OCI-M1 (cell line): ENCODE measurements around the gene LKAAEAR1.
"Not testable (repeated sequence)": the region's sequence is repeated elsewhere in the genome, so short reads cannot be mapped to it uniquely, and the experiment has no call there.

Experiments
- DNase-seq: peaks from one replicate; lab custom pipeline; 2025; lab: John Stamatoyannopoulos, UW

LKAAEAR1 gene, protein sequence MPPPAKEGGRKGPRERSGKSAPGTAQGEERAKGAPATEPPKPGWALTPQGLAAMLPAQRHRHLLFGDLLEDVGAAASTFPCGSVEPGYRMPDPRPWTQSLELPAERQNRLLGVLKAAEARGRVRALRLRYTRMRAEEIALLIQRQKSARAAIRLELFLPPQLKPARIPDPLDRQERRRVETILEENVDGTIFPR

DNA sequence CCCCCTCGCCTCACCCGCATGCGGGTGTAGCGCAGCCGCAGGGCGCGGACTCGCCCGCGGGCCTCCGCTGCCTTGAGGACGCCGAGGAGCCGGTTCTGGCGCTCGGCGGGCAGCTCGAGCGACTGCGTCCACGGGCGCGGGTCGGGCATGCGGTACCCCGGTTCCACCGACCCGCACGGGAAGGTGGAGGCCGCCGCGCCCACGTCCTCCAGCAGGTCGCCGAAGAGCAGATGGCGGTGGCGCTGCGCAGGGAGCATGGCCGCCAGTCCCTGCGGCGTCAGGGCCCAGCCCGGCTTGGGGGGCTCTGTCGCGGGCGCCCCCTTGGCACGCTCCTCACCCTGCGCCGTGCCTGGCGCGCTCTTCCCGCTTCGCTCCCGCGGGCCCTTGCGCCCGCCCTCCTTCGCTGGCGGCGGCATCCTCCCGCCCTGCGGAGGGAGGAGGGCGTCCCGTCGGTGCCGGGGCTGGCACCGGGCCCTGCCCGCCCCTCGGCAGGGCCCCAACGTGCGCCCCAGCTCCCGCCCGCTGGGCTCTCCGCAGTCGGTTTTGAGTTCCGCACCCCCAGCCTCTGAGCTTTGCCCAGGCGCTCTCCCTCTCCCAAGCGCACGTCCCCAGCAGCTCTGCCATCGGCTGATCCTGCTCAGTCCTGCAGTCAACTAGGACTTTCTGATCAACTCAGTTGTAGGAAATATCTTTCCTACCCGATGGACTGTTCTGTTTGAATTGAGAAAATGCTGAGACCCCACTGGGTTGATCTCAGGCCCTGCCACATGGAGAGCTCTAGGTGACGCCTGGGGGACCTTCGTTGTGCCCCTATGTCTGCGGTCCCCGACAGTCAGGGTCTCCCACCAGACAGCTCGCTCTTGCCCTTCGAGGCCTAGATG, at the start of gene LKAAEAR1:
LKAAEAR1 (minus strand) TSS at position 595 of the 881 bp plus-strand sequence; CDS start at position 416, 179 bp downstream.
- DNase-seq: no peak

DNA sequence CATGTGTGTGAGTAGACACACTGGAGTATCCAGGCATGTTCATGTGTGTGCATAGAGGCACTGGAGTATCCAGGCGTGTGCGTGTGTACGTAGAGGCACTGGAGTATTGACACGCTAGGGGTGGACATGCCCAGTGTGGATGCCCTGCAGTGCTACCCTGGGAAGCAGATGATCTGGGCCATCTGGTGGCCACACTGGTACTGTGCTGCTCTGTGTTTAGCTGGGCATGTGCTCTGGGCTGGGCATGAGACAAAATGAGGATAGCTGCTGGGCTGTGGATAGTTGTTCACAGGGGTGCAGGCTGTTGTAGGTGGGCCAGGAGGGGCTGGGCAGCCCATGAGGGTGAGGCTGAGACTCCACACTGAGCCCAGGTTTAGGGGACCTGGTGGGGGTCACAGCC, 47.2 kb upstream of the LKAAEAR1 start:
- DNase-seq: no peak

GRCh38 chr20:64130876-64131275, 46.7 kb upstream of the LKAAEAR1 start:
- DNase-seq: no peak

GRCh38 chr20:64130271-64130670, 46.1 kb upstream of the LKAAEAR1 start:
- DNase-seq: no peak

DNA sequence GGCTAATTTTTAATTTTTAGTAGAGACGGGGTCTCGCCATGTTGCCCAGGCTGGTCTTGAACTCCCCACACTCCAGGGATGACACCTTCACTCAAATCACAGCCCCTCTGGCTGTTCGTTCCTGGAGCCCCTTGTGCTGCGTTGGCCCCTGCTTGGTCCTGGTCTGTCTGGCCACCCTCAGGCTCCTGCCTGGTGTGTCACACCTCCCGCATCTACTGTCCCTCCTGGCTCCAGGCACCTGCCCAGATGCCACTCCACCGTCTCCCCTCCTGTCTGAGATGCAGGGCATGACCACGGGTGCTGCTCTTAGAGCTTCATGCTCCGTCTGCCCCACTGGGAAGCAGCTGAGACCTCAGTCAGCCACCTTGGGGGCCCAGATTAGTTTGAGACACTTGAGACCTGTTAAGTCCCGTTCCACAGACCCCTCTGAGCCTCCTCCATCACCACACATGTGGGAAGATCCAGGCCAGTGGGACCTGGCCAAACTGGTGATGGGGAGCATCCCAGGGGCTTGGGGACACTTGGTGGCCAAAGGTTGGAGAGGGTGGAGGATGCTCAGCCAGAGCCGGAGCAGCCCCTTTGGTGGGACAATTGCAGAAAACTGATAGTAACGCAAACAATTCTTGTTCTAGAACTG, 45.1 kb upstream of the LKAAEAR1 start:
- DNase-seq: no peak

DNA sequence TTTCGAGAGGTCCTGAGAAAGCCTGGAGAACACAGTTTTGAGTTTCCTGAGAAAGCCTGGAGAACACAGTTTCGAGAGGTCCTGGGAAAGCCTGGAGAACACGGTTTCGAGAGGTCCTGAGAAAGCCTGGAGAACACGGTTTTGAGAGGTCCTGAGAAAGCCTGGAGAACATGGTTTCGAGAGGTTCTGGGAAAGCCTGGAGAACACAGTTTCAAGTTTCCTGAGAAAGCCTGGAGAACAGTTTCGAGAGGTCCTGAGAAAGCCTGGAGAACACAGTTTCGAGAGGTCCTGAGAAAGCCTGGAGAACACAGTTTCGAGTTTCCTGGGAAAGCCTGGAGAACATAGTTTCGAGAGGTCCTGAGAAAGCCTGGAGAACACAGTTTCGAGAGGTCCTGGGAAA, 39.3 kb upstream of the LKAAEAR1 start:
- DNase-seq: not testable (repeated sequence)

DNA sequence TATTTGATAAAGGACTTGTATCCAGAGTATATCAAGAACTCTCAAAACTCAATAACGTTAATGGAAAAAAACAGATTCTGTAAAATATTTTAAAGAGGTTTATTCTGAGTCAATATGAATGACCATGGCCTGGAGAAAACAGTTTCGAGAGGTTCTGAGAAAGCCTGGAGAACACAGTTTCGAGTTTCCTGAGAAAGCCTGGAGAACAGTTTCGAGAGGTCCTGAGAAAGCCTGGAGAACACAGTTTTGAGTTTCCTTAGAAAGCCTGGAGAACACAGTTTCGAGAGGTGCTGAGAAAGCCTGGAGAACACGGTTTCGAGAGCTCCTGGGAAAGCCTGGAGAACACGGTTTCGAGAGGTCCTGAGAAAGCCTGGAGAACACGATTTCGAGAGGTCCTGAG, 38.7 kb upstream of the LKAAEAR1 start:
- DNase-seq: not testable (repeated sequence)

GRCh38 chr20:64121586-64121985, 37.4 kb upstream of the LKAAEAR1 start:
- no peak for DNase-seq

- no peak for DNase-seq
Observed at GRCh38 chr20:64119681-64120341, 35.6 kb upstream of the LKAAEAR1 start.

- no peak for DNase-seq
Observed at GRCh38 chr20:64119301-64119680, 35.1 kb upstream of the LKAAEAR1 start.

DNA sequence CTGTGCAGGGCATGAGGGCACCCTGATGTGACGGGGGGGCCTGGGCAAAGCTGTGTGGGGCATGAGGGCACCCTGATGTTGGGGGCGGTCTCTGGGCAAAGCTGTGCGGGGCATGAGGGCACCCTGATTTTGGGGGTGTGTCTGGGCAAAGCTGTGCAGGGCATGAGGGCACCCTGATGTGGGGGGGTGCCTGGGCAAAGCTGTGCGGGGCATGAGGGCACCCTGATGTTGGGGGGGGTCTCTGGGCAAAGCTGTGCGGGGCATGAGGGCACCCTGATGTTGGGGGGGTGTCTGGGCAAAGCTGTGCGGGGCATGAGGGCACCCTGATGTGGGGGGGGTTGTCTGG, 33.2 kb upstream of the LKAAEAR1 start:
- DNase-seq: not testable (repeated sequence)

- no peak for DNase-seq
Observed at GRCh38 chr20:64116541-64117431, 32.6 kb upstream of the LKAAEAR1 start.

DNA sequence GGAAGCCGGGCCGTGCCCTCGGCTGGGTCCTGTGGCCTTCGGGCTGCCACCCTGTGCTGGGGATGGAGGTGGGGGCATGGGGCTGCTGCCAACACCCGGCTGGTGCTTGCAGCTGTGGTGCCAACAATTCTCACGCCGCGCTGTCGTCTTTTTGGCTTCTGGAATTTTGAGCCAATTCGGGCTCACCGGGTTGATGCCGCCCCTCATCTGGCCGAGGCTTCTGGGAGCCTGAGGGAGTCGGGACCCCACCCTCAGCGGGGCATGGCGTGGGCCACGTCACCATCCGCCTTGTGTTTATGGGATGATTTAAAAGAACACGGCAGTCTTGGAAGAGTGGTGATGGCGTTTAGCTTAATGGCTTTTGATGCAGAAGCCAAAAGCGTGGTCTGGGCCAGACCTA, 31.8 kb upstream of the LKAAEAR1 start:
- no peak for DNase-seq

GRCh38 chr20:64115171-64115911, 31.1 kb upstream of the LKAAEAR1 start:
- no peak for DNase-seq

DNA sequence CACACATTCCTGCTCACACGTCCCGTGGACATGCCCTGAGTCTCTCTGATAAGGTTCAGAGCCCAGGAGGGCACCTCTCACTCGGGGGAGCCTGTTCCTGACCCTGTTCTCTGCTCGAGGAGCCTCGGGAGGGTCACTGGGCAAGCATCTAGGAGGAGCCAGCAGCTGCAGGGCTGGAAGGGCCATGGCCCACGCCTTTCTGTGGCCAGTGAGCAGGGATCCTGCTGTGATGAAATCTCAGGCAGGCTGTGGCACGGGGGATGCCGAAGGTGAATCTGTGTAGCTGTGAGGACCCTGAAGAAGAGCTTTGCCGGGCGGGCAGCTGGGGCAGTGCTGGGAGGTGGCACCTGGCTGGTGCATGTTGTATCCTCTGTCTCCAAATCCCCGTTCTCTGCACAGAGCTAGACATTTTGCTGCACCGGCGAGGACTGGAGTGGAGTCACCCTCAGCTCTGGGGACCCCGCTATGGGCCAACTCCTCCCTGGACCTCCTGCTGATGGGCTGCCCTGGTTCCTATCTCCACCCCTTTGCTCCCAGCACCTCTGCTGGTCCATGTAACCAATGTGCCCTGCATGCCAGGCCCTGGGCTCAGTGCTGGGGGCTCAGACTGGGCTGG, 30.3 kb upstream of the LKAAEAR1 start:
- DNase-seq: no peak

DNA sequence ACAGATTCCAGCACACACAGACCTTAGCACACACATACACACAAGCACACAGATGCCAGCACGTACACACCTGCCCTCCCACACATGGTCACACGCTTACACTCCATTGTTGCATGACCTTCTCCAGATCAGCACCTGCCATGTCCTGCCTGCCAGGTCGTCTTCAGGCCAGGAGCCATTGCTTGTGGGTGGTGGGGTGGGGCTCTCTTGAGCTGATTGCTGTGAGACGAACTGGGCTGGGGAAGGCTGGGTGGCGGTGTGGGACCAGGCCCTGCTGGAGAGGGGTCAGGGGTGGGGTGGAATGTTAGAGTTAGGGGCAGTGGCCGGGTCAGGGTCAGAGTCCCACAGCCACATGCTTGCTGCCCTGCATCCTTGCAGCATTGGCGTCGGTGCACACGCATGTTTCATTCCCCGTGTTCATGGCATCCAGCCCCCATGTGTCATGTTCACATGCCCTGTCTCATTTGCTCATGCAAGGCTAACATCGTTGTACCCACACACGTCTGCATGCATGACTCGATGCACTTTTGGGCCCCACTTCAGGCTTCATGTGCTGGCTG, 29.7 kb upstream of the LKAAEAR1 start:
- DNase-seq: no peak

DNA sequence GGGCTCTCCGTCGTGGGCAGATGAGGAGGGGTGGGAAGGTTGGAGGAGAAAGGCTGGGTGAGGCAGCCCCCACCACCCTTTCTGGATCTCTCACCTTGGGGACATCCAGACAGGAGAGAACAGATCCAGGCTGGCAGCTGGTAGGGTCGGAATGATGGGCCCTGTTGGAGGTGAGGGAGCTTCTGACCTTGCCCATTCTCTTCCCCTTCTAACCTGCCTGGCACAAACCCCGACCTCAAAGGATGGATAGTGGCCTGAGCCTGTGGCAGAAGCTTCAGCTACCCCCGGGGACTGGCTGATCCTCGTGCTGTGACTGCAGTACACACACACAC, 29.2 kb upstream of the LKAAEAR1 start:
- no peak for DNase-seq

DNA sequence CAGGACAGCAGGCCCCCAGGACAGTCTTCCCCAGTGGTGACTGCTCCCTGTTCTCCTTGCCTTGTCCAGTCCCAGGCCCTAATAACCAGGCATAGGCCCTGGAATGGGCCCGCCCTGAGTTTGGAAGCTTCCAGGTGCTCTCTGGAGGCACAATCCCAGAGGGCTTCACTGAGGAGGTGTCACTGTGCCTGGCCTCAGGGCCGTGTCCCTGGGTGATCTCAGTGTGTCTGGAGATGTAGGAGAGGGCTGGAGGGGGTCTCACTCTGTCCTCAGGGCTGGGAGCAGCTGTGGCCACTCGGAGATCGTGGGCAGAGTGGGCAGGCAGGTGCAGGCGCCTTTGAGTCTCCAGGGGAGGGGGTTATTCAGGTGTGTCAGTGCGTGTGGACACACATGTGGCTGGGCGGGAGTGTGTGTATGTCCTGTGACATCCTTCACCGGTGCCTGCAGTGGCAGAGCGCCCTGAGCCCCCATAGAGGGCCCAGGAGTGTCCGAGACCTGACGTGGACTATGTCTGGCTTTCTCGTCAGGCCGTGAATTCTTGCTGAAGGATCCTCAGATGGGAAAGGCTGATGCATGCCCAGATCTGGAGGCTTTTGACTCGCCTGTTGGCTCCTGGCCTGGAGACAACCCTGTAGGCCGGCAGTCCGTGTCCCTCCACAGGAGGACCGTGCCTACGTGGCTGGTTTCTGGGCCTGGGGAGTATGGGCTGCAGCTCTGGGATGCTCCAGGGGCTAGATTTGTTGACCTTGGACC, 28.7 kb upstream of the LKAAEAR1 start:
- DNase-seq: no peak

DNA sequence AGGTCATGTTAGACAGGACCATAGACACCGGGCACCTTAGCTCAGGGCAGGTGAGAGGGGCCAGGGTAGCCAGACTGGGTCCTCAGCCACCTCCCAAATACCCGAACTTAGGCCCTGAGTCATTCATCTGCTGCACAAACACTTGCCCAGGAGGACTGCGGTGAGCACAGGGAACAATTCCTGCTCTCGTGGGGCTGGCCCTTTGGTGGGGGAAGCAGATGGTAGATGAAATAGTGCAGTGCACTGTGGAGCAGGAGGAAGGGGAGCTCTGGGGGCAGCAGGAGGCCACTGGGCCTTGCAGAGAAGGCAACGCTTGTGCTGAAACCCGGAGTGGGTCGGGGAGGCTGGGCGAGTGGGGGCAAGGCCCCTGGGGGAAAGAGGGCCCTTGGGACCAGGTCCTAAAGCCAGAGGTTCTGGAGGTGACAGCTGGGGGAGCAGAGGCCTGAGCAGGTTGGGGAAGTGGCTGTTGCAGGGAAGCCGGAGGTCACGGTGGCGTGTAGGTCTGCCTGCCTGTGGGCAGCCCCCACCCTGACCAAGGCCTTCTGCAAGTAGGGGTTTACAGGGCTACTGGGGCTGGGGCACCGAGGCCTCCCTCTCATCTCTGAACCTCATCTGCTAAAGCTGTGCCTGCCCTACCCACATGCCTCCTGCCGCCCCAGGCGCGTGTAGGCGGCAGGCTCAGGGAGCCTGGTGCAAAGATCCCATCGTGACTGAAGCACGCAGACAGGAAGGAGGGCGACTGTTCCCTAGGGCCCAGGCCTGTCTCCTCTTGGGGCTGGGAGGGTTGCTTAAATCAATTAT, 27.8 kb upstream of the LKAAEAR1 start:
- no peak for DNase-seq
